Thoracic aorta (tissue), 2 donors: Measurements from ENCODE around the gene PLEKHA5. TPM values are rescaled to one million over a fixed set of nuclear protein-coding genes. Genes with fewer than 3 reads are reported as not detected.

Experiments
- ATAC-seq: fragments of 150-250 bp; one replicate; pipeline ENCODE4 v1.8.0; 2017; ENCODE audit warnings: low read depth; ENCODE audit not compliant: insufficient number of reproducible peaks, low FRiP score
- DNase-seq: peaks from one replicate; pipeline ENCODE4 v3.0.0-alpha.2; 2020; ENCODE audit warnings: low spot score
- H3K27ac ChIP-seq, 2 donors: fragments of 200-600 bp; sonication (generic); 1 replicate in 1 of 2; 2 replicates in 1 of 2; pipeline ENCODE4 v1.5.1; 2016; ENCODE audit warnings: mild to moderate bottlenecking in 2 of 2, moderate library complexity in 2 of 2
- H3K27me3 ChIP-seq: fragments of 200-600 bp; sonication (generic); replicated peaks from 2 replicates; pipeline ENCODE4 v1.6.0; 2016; ENCODE audit warnings: mild to moderate bottlenecking; ENCODE audit not compliant: insufficient read depth
- H3K36me3 ChIP-seq: fragments of 200-600 bp; sonication (generic); one replicate; pipeline ENCODE4 v1.5.1; 2016
- H3K4me1 ChIP-seq, 2 donors: fragments of 200-600 bp; sonication (generic); 1 replicate in 1 of 2; 2 replicates in 1 of 2; pipeline versions ENCODE4 v1.5.1 to v1.6.0; 2016; ENCODE audit warnings: low read depth in 2 of 2, mild to moderate bottlenecking in 1 of 2; ENCODE audit not compliant: control insufficient read depth in 1 of 2
- H3K4me3 ChIP-seq: fragments of 200-600 bp; sonication (generic); 2 replicates; pipeline ENCODE4 v1.5.1; 2016; ENCODE audit warnings: mild to moderate bottlenecking
- H3K9me3 ChIP-seq: fragments of 200-600 bp; sonication (generic); 2 replicates; pipeline ENCODE4 v1.5.1; 2016
- total RNA-seq, 2 donors: library from RNA; depleted of rRNA; stranded (reverse); fragments of >200 nt; gene quantifications; one replicate each; pipeline versions ENCODE4 v1.1.0 to v1.2.3, GENCODE V29; 2016
- TF ChIP-seq, protein P1 (sequence below): fragments of 200-600 bp; sonication (generic); IDR thresholded peaks from one replicate; pipeline ENCODE4 v1.5.1; 2019; ENCODE audit warnings: antibody characterized with exemption

PLEKHA5 gene
- total RNA-seq, 2 donors from 2014 or later, result 18.4 to 27.7 TPM

DNA sequence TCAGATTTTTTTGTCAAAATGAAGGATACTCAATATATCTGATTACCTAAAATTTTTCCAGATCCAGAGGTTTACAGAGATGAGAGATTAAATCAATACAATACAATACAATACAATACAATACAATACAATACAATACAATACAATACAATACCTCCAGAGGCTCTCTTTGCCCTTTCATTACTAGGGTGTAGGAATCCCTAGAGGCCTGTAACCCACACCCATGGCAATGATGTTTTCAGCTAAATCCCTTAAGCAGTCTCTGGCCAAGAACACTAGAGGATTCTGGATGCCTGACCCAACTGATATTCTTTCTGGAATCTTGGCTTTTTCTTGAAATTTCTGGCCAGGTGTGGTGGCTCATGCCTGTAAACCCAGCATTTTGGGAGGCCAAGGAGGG is 286.0 kb downstream of the PLEKHA5 start:
- Histone ChIP-seq H3K4me3 (no peak overlapping the region), H3K4me1 (peaks cover 20 to 39% of the 10 kb centered on the region in 2 donors), H3K27me3 (no peaks in the 10 kb centered on the region), H3K9me3 (no peaks in the 10 kb centered on the region), H3K36me3 (no peaks in the 10 kb centered on the region), H3K27ac (peak overlapping the region; percentile 12 to 53)
- TF ChIP-seq, protein P1, sequence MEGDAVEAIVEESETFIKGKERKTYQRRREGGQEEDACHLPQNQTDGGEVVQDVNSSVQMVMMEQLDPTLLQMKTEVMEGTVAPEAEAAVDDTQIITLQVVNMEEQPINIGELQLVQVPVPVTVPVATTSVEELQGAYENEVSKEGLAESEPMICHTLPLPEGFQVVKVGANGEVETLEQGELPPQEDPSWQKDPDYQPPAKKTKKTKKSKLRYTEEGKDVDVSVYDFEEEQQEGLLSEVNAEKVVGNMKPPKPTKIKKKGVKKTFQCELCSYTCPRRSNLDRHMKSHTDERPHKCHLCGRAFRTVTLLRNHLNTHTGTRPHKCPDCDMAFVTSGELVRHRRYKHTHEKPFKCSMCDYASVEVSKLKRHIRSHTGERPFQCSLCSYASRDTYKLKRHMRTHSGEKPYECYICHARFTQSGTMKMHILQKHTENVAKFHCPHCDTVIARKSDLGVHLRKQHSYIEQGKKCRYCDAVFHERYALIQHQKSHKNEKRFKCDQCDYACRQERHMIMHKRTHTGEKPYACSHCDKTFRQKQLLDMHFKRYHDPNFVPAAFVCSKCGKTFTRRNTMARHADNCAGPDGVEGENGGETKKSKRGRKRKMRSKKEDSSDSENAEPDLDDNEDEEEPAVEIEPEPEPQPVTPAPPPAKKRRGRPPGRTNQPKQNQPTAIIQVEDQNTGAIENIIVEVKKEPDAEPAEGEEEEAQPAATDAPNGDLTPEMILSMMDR, result no peak
- DNase-seq (no peak), ATAC-seq (no peak)

DNA sequence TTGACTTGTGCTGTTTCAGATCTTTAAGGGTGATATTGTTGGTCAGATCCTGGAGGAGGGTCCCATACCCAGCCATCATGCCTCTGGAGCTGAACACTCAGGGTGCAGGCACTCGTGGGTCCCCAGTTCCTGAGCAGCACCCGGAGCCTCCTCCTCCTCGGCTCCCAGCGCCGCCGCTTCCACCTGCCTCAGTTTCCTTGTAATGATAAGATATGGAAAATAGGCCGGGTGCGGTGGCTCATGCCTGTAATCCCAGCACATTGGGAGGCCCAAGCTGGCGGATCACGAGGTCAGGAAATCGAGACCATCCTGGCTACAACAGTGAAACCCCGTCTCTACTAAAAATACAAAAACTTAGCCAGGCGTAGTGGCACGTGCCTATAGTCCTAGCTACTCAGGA is 289.6 kb downstream of the PLEKHA5 start:
- H3K4me1 ChIP-seq, result peaks cover 0 to 7% of the 10 kb centered on the region in 2 donors
- ATAC-seq, result no peak
- DNase-seq, result no peak
- no peak overlapping the region for H3K27ac ChIP-seq
- H3K9me3 ChIP-seq, result no peaks in the 10 kb centered on the region
- no peak overlapping the region for H3K4me3 ChIP-seq
- H3K36me3 ChIP-seq, result no peaks in the 10 kb centered on the region
- no peaks in the 10 kb centered on the region for H3K27me3 ChIP-seq
- TF ChIP-seq, protein P1, result no peak

DNA sequence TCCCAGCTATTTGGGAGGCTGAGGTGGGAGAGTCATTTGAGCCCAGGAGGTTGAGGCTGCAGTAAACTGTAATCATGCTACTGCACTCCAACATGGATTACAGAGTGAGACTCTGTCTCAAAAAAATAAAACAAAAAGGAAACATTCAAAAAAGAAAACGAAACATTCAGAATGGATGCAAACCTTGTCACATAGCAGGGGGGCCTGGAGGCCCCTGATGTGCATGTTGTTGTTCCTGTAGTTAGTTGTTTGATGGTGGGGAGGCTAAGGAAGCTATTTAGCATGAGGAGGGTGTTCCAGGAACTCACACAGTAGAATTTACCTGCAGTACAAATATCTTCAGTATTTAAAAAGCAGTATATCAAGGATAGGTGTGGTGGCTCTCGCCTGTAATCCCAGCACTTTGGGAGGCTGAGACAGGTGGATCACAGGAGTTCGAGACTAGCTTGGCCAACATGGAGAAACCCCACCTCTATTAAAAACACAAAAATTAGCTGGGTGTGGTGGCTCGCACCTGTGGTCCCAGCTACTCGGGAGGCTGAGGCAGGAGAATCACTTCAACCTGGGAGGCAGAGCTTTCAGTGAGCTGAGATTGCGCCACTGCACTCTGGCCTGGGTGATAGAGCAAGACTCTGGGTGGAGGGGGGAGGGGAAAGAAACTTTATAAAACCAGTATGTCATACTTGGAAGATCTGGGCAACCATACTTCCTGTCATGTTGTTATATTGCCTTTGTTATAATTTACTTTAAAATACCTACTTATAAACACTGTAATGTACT is 292.2 kb downstream of the PLEKHA5 start:
- no peak overlapping the region for H3K4me3 ChIP-seq
- H3K4me1 ChIP-seq, result peaks cover 0 to 2% of the 10 kb centered on the region in 2 donors
- H3K36me3 ChIP-seq, result no peaks in the 10 kb centered on the region
- no peak overlapping the region for H3K27ac ChIP-seq
- DNase-seq (no peak), ATAC-seq (no peak)
- H3K27me3 ChIP-seq, result no peaks in the 10 kb centered on the region
- H3K9me3 ChIP-seq, result no peaks in the 10 kb centered on the region
- TF ChIP-seq, protein P1, result no peak

DNA sequence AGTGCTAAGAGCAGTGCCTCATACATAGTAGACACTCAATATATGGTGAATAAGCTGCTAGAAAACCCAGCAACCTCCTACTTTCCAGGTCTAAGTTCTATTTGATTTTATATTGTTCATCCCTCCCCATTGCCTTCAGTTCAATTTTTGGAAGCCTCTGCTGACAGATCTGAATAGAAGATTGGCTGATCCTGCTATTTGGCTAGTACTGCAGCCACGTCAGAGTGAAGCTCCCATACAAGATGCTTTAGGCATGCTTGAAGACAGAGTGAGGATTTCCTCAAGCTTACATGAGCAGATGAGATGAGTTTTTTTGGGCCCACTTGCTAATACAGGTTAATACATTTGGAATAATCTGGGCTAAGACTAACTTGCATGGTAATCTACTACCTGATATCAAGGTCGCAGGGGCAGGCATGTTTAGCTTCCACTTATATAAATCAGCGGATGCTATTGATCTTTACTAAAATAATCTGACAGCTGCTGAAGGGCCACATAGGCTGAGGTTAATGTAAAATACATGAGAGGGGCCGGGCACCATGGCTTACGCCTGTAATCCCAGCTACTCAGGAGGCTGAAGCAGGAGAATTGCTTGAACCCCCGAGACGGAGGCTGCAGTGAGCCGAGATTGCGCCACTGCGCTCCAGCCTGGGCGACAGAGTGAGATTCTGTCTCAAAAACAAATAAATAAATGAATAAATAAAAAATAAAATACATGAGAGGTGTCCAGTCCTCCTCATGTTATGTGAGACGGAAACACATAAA is 293.8 kb downstream of the PLEKHA5 start:
- TF ChIP-seq, protein P1, result no peak
- ATAC-seq (no peak), DNase-seq (no peak)
- Histone ChIP-seq H3K27ac (no peak overlapping the region), H3K4me3 (no peak overlapping the region), H3K4me1 (no peaks in the 10 kb centered on the region), H3K27me3 (no peaks in the 10 kb centered on the region), H3K9me3 (no peaks in the 10 kb centered on the region), H3K36me3 (no peaks in the 10 kb centered on the region)
